Heart right ventricle (tissue), 16 donors: Measurements from ENCODE around the gene DAO. TPM values are rescaled to one million over a fixed set of nuclear protein-coding genes. Genes with fewer than 3 reads are reported as not detected.

Experiments
- ATAC-seq, 8 donors: fragments of 200-7000 bp; cut with Tn5 transposase; one replicate each; pipeline ENCODE4 v1.9.1; 2020; ENCODE audit warnings: mild to moderate bottlenecking in 8 of 8, moderate library complexity in 8 of 8, moderate number of reproducible peaks in 1 of 8
- DNase-seq, 2 donors: peaks; one replicate each; pipeline ENCODE4 v3.0.0-alpha.2; 2020
- H3K27ac ChIP-seq, 10 donors: fragments of 200-600 bp; sonication (generic) in 2 of 10; one replicate each; pipeline versions ENCODE4 v1.5.0 to v1.8.0; 2020 to 2022; ENCODE audit warnings: mild to moderate bottlenecking in 3 of 10
- H3K27me3 ChIP-seq, 7 donors: fragments of 200-600 bp; one replicate each; pipeline ENCODE4 v1.8.0; 2021 to 2022; ENCODE audit warnings: mild to moderate bottlenecking in 2 of 7
- H3K36me3 ChIP-seq, 9 donors: fragments of 200-600 bp; sonication (generic) in 1 of 9; one replicate each; pipeline versions ENCODE4 v1.5.0 to v1.8.0; 2020 to 2022; ENCODE audit warnings: mild to moderate bottlenecking in 2 of 9
- H3K4me1 ChIP-seq, 9 donors: fragments of 200-600 bp; sonication (generic) in 1 of 9; one replicate each; pipeline versions ENCODE4 v1.5.0 to v1.8.0; 2020 to 2022; ENCODE audit warnings: mild to moderate bottlenecking in 4 of 9
- H3K4me3 ChIP-seq, 10 donors: fragments of 200-600 bp; sonication (generic) in 2 of 10; one replicate each; pipeline versions ENCODE4 v1.5.0 to v1.8.0; 2020 to 2022; ENCODE audit warnings: mild to moderate bottlenecking in 7 of 10, moderate library complexity in 2 of 10
- H3K9me3 ChIP-seq, 11 donors: fragments of 200-600 bp in 10 of 11; sonication (generic) in 2 of 11; one replicate each; pipeline versions ENCODE4 v1.5.0 to v1.8.0; 2013 to 2022; ENCODE audit warnings: mild to moderate bottlenecking in 2 of 11, control low read depth in 1 of 11, moderate library complexity in 1 of 11
- WGBS, 2 donors: extraction: QIAGEN DNeasy Blood & Tissue Kit; methylation state at CpG; one replicate each; pipeline ENCODE4 v1.1.7; 2013; ENCODE audit warnings: inconsistent platforms in 1 of 2; 5-methylcytosine and 5-hydroxymethylcytosine counted together
- intact Hi-C, 10 donors: fragments of 100-400 bp; cut with DNase I; formaldehyde crosslinking; loops; one replicate each; pipeline versions ENCODE4 v1.11.1 to v1.14.2; 2022
- polyA plus RNA-seq, 2 donors: library from polyadenylated mRNA; stranded (reverse); fragments of 200-250 nt; gene quantifications; one replicate each; pipeline ENCODE4 v1.2.3, GENCODE V29; 2013
- total RNA-seq, 10 donors: library from RNA; stranded (reverse); fragmentation: NEBNext Ultra II Directional in 3 of 10; extraction: Animal tissue kit (Norgen Biotek cat#: 25700) in 3 of 10; gene quantifications; one replicate each; pipeline versions ENCODE4 v1.2.1 to v1.2.4, GENCODE V29; 2021 to 2023
- TF ChIP-seq, protein P1 (sequence below), 9 donors: fragments of 200-600 bp; sonication (generic) in 2 of 9; IDR thresholded peaks; one replicate each; pipeline versions ENCODE4 v1.5.0 to v1.8.0; 2021 to 2022; ENCODE audit warnings: antibody characterized with exemption in 9 of 9, mild to moderate bottlenecking in 5 of 9, moderate library complexity in 1 of 9
- donor health status: Arrhythmogenic right ventricular cardiomyopathy.
- donor health status: ischemic (EF 13 %, LVEDD 7.1; RV severe dilation, severe dysfunction).
- donor health status: healthy with polysubstance abuse.
- donor health status: DM: no; HTN: yes; CAD: no.
- donor health status: DM: no; HTN: no; CAD: no.
- donor health status: ischemic (EF 25% LVEDD 6.9; RV normal size, moderate dysfunction).
- donor health status: ischemic (EF 25% LVEDD 5.7; RV mildly dilated, moderate dysfunction).
- donor health status: healthy.
- donor health status: DM: yes; HTN: yes; CAD: no.
- donor health status: Ischemic cardiomyopathy.
- donor health status: ischemic (EF 35%, LVEDD 5.7; RV mildly dilated, moderate dysfunction).
- donor health status: nonischemic (EF 11% LVEDD 7.7; RV severe dilation, severe dysfunction).
- donor health status: DM: yes; HTN: yes; CAD: no.
- donor health status: PGD.
- donor health status: ischemic (EF 29% LVEDD 5.4; RV normal size, mild dysfunction).
- donor health status: nonischemic (EF 23%, LVEDD 6.1; RV moderate dilation, normal function).

Gene DAO
- total and polyA plus RNA-seq, 12 donors = not detected

DNA sequence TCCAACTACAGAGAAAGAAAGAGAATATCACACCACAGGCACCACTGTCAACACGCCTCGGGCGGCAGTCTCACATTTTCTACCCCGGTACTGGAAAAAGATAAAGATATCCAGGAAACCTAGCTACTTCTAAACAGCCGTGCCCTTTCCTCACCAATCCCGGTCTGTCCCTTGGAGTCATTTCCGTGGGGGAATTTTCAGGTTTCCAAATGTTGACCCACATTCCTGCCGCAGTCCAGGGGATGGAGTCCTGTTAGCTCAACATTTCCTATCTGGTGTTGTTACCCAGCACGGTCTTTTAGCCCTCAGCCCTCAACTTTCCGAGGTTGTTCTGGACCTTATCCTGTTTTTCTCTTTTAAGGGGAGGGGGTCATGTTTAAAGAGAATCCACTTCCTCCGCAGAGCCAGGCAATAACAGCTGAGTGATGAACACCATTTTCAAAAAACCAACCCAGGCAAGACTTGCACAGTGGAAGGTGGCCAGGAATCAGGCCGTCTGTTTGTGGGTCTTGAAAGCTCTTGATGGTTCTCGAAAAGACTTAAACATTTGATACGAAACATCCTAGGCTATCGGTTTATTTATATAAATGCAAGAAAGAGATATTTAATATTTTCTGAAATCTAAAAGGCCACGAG, 27.1 kb upstream of the DAO start:
- Histone ChIP-seq H3K36me3 (peaks cover 0 to 34% (median 10%) of the 10 kb centered on the region in 9 donors), H3K9me3 (peaks cover 0 to 5% (median 0%) of the 10 kb centered on the region in 11 donors), H3K27ac (peak overlapping the region; percentile 47 to 98 (median 97)), H3K4me1 (peaks cover 39 to 85% (median 80%) of the 10 kb centered on the region in 9 donors), H3K27me3 (no peaks in the 10 kb centered on the region), H3K4me3 (peak overlapping the region in 7 of 10 donors; percentile 6 to 40 (median 39))
- peak in 3 of 8 donors; percentile 1 to 2 (median 1) for ATAC-seq
- WGBS, 2 donors = 22 to 30% methylated on average over 16 of the region's 16 CpGs
- intact Hi-C loops = loop anchor here in 9 of 10 donors (2.0 to 10.0 kb wide), 9 partner anchors 14 to 288 kb away; partner anchors contain the start of genes CORO1C (in 2 of the 9), ISCU (in 2 of the 9) and SART3 (in 2 of the 9)
- TF ChIP-seq, protein P1, sequence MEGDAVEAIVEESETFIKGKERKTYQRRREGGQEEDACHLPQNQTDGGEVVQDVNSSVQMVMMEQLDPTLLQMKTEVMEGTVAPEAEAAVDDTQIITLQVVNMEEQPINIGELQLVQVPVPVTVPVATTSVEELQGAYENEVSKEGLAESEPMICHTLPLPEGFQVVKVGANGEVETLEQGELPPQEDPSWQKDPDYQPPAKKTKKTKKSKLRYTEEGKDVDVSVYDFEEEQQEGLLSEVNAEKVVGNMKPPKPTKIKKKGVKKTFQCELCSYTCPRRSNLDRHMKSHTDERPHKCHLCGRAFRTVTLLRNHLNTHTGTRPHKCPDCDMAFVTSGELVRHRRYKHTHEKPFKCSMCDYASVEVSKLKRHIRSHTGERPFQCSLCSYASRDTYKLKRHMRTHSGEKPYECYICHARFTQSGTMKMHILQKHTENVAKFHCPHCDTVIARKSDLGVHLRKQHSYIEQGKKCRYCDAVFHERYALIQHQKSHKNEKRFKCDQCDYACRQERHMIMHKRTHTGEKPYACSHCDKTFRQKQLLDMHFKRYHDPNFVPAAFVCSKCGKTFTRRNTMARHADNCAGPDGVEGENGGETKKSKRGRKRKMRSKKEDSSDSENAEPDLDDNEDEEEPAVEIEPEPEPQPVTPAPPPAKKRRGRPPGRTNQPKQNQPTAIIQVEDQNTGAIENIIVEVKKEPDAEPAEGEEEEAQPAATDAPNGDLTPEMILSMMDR (IDR thresholded peaks at IDR 0.05) = no peak
- peak in 1 of 2 donors; percentile 42 for DNase-seq

DNA sequence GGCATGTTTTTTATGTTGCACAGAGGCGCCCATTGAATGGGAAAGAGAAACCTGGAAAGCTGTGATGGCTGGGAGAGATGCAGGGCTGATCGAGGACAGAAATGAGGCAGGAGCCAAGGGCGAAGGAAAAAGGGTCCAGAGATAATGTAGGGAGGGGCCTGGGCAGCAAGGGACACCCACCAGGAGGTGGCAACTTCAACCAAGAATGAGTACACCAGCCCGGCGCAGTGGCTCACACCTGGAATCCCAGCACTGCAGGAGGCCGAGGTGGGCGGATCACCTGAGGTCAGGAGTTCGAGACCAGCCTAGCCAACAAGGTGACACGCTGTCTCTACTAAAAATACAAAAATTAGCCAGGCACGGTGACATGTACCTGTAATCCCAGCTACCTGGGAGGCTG, 26.5 kb upstream of the DAO start:
- Histone ChIP-seq H3K36me3 (peaks cover 0 to 28% (median 3%) of the 10 kb centered on the region in 9 donors), H3K27me3 (no peaks in the 10 kb centered on the region), H3K9me3 (peaks cover 0 to 5% (median 0%) of the 10 kb centered on the region in 11 donors), H3K4me3 (peak overlapping the region in 5 of 10 donors; percentile 5 to 40 (median 39)), H3K27ac (peak overlapping the region; percentile 47 to 98 (median 97)), H3K4me1 (peaks cover 39 to 85% (median 81%) of the 10 kb centered on the region in 9 donors)
- 73 to 75% methylated on average over 10 of the region's 10 CpGs for WGBS, 2 donors
- DNase-seq (no peak), ATAC-seq (no peak)
- TF ChIP-seq, protein P1 (IDR thresholded peaks at IDR 0.05) = no peak
- intact Hi-C loops = loop anchor here in 9 of 10 donors (2.0 to 10.0 kb wide), 9 partner anchors 15 to 289 kb away; partner anchors contain the start of genes CORO1C (in 2 of the 9), ISCU (in 2 of the 9) and SART3 (in 2 of the 9)

DNA sequence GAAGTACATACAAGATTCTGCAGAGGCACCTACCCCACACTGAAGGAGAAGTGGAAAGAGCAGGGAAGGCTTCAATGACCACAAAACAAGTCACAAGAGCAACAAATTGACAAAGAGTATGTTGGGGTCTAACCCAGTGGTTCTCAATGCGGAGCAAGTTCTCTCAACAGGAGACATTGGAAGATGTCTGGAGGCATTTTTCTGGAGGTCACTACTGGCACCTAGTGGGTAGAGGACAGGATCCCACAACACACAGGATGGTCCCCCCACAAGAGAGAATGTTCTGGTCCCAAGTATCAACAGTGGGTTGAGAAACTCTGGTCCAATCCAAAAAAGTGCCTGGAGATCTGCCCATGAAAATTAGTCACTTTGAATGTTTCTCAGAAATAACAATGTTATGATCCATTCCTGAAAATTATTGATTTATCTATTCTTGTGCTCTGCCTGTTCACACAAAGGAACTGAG, 25.9 kb upstream of the DAO start:
- TF ChIP-seq, protein P1 (IDR thresholded peaks at IDR 0.05) = peak; percentile 15 to 66 (median 49)
- H3K9me3 ChIP-seq = peaks cover 0 to 5% (median 0%) of the 10 kb centered on the region in 11 donors
- ATAC-seq (peak in 6 of 8 donors; percentile 12 to 47 (median 36)), DNase-seq (peak in 1 of 2 donors; percentile 63)
- peak overlapping the region; percentile 47 to 98 (median 97) for H3K27ac ChIP-seq
- intact Hi-C loops = loop anchor here in 9 of 10 donors (1.0 to 10.0 kb wide), 14 partner anchors 15 to 291 kb away; partner anchors contain the start of genes ISCU (in 3 of the 9), CORO1C (in 2 of the 9) and SART3 (in 2 of the 9)
- no peaks in the 10 kb centered on the region for H3K27me3 ChIP-seq
- peaks cover 0 to 22% (median 0%) of the 10 kb centered on the region in 9 donors for H3K36me3 ChIP-seq
- 40 to 44% methylated on average over 1 of the region's 1 CpG for WGBS, 2 donors
- peaks cover 44 to 85% (median 81%) of the 10 kb centered on the region in 9 donors for H3K4me1 ChIP-seq
- H3K4me3 ChIP-seq = peak overlapping the region in 2 of 10 donors; percentile 39 to 40
